Stimulated activated CD4-positive, alpha-beta T cell treated with anti-CD3 and anti-CD28 coated beads, Interleukin-15, amount 100 ng/mL, for 48 hours (primary cell): ENCODE measurements around the gene PGRMC1.
A peak's percentile ranks its signal among the peaks of the same experiment; 100 is the strongest.
"Not testable (repeated sequence)": the region's sequence is repeated elsewhere in the genome, so short reads cannot be mapped to it uniquely, and the experiment has no call there.

ENCODE experiments used
- DNase-seq, 2 donors: peaks; one replicate each; pipeline ENCODE4 v3.0.0-alpha.2; 2020; ENCODE audit warnings: low read depth in 2 of 2

PGRMC1 gene

DNA sequence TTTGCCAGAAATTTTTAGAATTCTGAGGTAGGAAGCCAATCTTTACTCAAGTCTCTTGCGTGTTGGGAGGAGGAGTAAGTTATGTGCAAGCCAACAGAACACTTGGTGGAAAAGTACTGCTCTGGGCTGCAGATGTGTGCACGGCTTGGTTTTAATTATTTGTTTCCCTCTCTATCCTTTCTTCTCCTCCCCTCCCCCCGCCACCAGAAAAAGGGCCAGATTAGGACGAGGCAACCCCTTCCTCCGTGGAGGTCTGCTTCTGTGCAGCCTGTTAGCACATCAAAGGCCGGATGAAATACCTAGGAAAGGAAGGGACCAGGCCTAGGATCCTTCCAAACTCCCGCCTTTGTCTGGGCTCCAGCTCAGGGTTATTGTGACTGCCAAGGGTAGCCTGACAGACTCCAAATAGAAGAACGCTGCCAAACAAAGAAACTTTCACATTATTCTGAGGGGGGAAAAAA lies 1.0 kb upstream of the PGRMC1 start:
- no peak for DNase-seq

DNA sequence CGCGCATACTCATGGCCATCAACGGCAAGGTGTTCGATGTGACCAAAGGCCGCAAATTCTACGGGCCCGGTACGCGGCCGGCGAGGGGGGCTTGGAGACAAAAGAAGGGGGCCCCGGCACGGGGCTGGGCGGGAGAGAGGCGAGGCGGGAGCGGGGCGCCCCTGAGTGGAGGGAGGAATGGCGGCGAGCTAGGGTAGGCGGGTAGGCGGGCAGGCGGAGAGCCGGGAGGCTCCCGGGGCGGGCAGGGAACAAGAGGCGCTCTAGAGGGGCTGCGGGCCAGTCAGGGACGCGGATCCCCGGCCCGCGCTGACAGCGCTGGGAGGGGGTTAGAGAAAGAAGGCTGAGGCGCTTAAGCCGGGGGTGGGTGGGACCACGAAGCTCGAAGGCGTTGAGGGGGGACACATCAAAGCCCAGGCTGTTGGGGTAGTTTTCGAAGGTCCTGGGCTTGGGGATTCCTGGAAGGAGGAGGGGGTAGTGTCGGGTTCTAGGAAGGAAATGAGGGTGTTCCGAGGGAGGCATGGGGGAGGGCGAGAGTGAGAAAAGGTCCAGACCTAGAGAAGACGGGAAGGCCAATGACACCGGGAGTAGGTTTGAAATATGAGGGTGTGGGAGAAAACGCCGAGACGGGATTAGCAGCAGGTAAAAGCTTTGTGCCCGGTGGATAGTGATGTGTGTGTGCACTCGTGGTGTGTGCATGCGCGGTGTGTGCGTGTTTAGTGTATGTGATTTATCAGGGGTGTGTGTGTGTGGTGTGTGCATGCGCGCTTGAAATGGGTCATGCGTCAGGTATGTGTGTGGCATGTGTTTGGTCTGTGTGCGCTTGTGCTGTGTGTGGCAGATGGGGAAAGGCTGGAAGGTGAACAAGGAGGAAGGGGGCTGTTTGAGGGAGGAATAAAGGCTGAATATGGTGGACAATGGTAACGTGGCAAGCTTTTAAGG lies 807 bp downstream of the PGRMC1 start:
- DNase-seq = peak in 1 of 2 donors; percentile 6

DNA sequence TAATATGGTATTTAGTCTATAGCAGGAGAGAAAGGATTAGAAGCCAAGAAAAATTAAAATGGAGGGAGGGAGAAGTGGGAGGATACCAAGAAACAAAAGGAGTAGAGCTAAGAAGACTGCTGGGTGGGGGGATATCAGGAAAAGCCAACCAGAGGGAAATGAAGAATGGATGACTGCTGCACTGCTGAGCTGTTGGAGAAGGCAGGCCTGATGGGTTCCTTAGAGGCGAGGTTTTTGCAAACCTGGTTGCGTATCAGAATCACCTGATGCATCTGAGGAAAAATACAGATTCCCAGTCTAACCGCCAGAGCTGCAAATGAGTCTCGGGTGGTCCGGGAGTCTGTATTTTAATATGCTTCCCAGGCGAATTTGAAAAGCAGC lies 1.5 kb downstream of the PGRMC1 start:
- DNase-seq = no peak

DNA sequence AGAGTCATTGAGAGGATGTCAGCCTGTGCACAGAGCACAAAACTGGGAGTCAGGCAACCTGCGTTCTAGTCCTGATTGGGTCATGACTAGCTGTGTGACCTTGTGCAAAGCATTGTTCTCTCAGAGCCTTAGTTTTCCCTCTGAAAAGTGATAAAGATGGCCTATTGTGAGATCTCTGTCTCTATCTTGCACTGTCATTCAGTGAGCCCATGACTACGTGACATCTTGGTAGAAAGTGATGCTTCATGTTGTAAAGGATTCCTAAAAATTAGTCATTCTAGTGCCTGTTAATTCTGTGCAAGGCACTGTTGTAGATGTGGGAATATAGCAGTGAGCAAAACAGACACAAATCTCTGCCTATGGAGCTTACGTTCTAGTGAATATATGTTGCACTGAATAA lies 2.5 kb downstream of the PGRMC1 start:
- no peak for DNase-seq

DNA sequence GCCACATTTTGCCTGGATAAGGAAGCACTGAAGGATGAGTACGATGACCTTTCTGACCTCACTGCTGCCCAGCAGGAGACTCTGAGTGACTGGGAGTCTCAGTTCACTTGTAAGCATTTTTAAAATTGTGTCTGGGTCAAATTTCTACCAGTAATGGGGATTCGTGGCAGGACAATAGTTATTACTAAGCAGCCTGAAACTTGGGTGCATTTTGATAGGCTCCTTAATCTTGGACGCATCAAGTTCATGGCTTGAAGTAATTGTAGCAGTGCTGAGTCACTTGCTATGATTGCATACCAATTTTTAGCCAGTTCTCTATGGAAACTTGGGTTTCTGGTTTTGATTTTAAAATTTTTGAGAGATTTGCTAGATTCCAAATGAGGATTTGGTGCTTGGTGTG lies 4.3 kb downstream of the PGRMC1 start:
- DNase-seq = no peak

DNA sequence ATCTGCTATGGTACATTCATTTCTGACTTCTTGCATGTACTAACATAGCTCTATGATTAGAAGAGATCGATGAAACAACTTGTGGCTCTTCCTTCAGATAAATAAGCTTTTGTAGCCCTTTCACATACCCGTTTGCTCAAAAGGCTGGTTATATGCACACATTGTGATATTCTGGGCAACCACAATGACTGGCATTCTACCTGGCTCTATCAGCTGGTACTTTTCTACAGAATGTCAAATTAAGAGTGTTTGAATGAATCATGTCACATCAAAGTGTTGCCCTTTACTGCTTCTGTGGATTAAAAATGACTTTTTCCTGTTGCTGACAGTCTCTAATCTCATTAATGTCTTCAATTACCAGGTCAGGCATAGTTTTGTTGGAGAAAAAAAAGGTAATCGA lies 11.6 kb downstream of the PGRMC1 start:
- DNase-seq = no peak

DNA sequence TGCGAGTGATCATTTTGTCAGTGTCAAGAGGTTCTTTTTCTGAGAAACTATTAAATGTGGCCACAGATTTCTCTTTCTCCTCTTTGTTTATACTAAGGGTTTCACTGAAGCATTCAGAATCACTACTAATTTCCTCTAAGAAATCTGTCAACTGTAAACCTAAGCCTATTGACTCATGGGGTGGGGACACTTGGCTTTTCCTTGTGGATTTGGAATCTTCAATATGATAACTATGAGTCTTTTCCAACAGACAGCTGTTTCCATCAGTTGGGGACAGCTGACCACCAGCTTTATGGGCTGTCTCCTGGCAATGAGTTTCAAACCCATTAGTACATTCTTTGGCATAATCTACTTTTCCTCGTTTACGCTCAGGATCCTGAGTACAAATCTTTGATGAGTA lies 13.8 kb downstream of the PGRMC1 start:
- DNase-seq = no peak

DNA sequence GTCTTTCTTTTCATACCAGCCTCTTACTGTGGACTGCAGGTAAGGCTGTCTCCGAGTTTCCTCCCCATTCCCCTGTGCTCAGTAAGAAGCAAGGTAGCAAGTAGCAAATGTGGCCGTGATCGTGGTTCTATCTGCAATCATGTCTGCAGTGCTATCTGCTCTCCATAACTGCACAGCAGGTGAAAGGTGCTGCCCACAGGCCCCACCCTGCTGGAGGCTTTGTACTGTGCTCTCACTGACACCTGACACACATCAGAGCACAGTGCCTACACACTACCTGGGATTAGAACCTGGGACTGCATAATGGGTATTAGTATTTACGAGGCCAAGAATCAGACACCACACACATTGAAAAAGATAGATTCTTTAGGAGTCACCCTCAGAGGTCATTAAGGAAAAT lies 15.3 kb downstream of the PGRMC1 start:
- no peak for DNase-seq

DNA sequence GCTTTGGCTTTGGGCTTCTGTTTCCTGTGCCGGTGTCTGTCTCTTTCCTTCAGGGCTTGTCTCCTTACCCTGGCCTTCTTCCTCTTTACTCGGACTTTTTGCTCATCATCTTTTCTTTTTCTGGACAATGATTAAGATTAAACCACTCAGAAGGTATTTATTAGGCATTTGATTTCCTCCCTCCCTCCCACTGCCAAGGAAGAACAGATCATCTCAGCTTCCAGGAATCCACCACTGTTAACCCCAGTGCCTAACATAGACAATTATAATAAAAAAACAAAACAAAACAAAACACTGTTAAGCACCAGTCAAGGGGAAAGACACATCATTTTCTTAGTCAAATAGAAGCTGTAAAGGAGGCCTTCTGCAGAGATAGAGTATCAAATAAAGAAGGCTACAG lies 16.6 kb downstream of the PGRMC1 start:
- no peak for DNase-seq

DNA sequence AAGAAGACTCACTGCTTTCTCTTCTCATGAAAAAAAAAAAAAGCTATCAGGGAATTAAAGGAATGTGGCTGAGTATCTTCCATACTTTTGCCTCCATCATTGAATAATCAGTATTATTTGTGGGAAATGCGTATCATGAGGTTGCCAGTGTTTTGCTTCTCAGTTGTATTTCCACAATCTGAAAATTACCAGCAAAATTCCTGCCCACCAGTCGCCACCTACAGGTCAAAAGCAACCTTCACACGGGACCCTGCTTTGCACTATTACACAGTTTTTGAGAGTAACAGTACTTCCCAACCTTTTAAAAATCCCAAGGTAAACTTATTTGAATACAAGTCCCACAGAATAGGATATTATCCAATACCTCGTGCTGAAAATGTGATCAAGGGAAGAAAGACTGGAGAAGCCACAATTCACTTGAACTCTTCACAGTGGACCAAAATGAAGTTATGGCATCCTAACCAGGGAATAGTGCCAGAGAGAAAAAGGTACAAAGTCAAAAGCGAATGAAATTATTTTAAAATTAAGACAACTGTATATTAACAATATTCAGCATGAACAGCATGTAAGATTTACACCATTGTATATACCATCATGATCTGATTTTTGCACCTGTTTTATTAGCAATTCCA lies 30.4 kb downstream of the PGRMC1 start:
- DNase-seq = no peak

DNA sequence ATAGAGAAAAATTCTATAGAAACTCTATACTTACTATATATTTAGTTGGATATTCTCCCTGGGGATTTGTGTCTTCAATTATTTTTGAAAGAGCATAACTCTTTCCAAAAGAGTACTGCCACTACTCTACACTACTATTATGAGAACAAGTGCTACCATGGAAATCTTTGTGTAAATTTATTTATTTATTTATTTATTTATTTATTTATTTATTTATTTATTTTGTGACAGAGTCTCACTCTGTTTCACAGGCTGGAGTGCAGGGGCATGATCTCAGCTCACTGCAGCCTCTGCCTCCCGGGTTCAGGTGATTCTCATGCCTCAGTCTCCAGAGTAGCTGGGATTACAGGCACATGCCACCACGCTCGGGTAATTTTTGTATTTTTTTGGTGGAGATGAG lies 31.0 kb downstream of the PGRMC1 start:
- not testable (repeated sequence) for DNase-seq

DNA sequence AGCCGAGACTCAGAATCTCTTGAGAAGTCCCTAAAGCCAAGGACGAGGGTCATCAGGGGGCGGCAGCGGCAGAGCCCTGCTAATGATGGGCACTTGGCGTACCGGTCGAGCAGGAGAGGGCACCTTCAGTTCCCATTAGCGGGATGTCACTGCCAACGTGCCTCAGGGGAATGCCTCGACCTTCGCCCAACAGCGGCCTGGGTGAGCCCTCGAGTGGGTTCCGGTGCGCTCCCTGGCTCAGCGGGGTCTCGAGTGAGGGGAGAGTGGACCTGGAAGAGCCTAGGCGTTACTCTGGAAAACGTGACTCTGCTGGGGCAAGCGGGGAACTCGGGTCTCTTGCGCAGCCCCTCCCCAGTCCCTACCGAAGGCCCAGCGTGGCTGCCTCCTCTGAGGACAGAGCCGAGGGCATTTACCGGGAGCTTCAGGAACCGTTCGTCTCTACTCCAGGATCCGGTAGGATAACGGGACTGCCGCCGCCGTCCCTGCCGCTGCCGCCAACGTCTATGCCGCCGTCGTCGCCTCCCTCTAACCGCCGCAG lies 36.9 kb downstream of the PGRMC1 start:
- DNase-seq = no peak

DNA sequence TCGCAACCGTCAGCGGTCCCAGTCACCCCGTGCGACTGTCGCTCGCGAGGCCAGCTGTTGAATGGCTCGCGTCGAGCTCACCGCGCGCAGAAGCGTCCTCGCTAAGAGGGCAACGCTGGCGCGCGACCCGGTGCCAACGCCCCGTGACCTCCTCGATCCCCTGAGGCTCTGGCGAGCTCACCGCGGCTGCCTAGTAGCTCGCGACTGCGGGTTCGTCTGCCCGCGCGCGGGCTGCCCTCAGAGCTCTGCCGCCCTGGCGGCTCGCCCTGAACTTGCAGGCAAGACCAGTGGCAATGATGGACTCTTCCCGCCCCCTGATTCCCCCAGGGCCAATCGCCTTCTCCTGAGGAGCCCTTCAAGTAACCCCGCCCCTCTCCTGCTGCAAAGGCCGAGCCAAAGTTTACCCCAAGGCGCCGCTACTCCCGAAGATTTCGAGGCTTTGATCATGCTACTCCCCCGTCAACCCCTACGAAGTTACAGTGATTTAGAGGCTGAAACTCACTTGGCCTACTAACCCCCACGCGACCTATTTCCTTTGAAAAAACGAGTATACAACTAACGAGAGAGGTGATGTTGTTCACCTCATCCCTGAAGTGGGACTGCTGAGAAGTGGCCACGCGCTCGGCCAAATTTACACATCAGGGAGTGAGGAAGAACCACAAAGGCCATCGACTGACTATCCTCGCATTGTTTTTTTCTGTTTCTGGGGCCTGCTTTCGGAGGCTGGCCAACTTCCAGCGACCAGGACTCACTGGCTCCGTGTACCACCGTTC lies 37.5 kb downstream of the PGRMC1 start:
- peak; percentile 49 to 52 for DNase-seq

DNA sequence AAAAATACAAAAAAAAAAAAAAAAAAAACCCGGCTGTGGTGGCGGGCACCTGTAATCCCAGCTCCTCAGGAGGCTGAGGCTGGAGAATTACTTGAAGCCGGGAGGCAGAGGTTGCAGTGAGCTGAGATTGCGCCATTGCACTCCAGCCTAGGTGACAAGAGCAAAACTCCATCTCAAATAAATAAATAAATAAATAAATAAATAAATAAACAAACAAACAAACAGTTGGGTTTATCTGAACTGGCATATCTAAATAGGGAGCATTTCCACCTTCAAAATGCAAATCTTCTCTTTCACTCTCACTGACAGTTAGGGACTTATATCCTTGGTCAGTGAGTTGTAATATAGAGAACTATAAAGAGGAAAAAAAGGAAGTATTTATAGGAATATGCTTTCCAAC lies 46.3 kb downstream of the PGRMC1 start:
- DNase-seq = not testable (repeated sequence)

DNA sequence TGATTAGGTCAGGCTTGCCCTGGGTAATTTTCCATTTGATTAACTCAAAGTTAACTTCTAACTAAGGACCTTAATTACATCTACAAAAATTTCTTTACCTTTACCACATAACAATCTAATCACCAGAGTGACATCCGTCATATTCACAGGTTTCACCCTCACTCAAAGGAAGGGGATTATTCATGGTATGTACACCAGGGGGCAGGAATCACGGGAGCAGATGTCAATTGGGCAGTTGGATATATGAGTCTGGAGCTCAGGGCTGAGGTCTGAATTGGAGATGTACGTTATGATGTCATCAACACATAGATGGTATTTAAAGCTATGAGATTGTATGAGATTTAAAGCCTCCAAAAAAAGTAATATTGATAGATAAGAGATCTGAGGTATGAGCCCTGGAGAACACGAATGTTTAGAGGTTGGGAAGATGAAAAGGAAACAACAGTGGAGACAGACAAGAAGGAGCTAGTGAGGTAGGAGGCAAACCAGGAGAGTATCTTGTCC lies 52.9 kb downstream of the PGRMC1 start:
- no peak for DNase-seq

DNA sequence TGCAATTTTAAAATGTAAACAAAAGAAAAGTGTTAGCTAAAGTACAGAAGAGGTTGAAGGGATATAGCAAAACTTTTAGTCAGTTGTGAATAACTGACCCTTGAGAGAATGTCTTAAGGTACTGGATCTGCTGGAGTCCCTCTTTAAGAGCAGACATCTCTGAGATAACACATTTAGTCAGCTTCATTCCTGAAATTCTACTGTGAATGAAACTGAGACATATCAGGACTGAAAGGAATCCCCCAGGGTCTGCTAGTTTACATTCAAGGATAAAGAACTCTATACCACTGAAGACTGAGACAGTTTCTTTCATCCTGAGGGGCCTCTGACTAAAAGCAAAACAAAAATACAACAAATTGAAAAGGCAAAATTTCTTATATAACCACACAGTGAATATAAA lies 54.4 kb downstream of the PGRMC1 start:
- no peak for DNase-seq

DNA sequence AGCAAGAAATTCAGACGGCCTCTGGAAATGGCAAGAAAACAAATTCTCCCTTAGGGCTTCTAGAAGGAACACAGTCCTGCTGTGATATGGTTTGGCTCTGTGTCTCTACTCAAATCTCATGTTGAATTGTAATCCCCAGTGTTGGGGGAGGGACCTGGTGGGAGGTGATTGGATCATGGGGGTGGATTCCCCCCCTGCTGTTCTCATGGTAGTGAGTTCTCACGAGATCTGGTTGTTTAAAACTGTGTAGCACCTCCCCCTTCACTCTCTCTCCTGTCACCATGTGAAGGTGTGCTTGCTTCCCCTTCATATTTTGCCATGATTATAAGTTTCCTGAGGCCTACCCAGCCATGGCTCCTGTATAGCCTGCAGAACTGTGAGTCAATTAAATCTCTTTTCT lies 55.2 kb downstream of the PGRMC1 start:
- DNase-seq = not testable (repeated sequence)

DNA sequence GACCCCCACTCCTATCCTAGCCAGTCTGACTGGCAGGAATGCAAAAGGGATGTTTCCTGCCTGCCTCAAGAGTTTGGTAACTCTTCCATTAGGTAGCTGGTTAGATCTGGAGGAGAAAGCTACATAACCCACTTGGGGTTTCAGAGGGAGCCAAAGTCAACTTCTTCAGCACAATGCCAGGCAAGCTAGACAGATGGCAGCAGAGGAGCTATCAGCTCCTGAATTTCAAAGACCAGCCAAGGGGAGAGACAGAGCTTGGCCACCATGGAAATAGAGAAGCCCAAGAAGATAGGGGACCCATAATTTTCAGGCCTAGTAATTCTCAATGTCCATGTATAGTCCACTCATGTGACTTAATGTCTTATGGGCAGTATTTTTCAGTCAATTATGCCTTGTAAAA lies 56.4 kb downstream of the PGRMC1 start:
- DNase-seq = no peak
